SK-N-MC (cell line): Measurements from ENCODE around the gene SUFU.

Source experiments
- EZH2 ChIP-seq: fragments of 200-600 bp; sonication (generic); IDR thresholded peaks from one replicate; pipeline ENCODE4 v1.6.1; 2017; ENCODE audit warnings: antibody characterized with exemption
- FOXP2 ChIP-seq: optimal IDR thresholded peaks from 2 replicates; pipeline ENCODE3; 2011; ENCODE audit warnings: mild to moderate bottlenecking, moderate library complexity; ENCODE audit not compliant: insufficient read depth; ENCODE audit errors: extremely low read length, control extremely low read depth
- POLR2AphosphoS5 ChIP-seq: IDR thresholded peaks from 2 replicates; pipeline ENCODE4 v1.6.1; 2012; ENCODE audit warnings: mild to moderate bottlenecking, low read depth, low read length, borderline replicate concordance

DNA sequence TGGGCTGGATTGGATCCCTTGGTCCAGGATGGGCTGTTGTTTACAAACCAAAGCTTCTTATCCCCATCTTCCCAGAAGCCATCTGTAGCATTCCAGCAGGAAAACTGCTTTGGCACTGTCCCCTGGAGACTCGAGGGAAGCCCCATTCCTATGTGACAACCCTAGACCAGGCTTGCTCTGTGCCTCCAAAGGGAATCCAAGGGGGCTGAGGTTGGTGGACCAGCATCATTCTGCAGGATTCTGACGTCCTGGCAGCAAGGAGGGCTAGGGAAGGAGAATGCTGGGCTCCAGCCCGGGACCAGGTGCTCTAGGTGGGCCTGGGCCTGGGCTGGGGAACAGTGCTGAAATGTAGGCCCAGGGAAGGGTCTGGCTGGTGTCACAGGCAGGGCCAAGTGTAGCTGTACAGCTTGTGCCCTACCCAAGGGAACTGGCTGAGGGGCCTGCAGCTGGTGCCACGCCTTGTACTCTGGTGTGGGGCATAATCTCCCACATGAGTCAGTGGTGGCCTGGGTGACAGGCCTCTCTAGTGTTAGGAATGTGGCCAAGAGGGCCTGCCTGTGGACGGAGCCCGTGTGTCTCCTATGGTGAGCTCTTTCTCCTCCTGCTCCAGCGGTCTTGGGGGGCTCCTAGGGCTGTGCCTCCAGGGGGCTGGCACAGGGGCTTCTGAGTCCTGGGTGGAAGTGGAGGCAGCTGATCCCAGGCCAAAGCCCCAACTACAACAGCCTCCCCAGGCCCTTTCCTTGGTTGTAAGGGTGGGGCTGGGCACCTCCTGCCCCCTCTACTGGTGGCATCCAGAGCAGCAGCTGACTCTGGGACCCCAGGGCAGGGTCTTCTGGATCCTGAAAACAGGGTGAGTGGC lies 165.7 kb downstream of the SUFU start:
- TF ChIP-seq POLR2AphosphoS5: no peak
- TF ChIP-seq EZH2: no peak
- TF ChIP-seq FOXP2: no peak
